PC-9 (cell line): ENCODE results near the gene OXGR1. TPM values are rescaled to one million over a fixed set of nuclear protein-coding genes. Genes with fewer than 3 reads are reported as not detected.

Experiments used
- BruUV-seq: library from RNA; stranded (reverse); fragments of 400-500 nt; replicated peaks from 2 replicates; lab custom pipeline; 2021; lab: Mats Ljungman, UMichigan
- CTCF ChIA-PET: fragments of 300-600 bp; sonication (Branson Sonifier 250); formaldehyde crosslinking; loops from one replicate; lab custom pipeline; 2022; ENCODE audit warnings: antibody characterized with exemption; lab: Charles Lee
- POLR2A ChIA-PET: fragments of 300-600 bp; sonication (Branson Sonifier 250); formaldehyde crosslinking; loops from one replicate; lab custom pipeline; 2022; ENCODE audit warnings: antibody characterized with exemption; ENCODE audit not compliant: unreplicated experiment; lab: Charles Lee
- DNase-seq, 2 experiments: peaks; one replicate each; pipeline versions ENCODE4 v3.0.0 to v3.0.0-alpha.2; 2015 to 2022; ENCODE audit warnings: mixed read lengths in 1 of 2
- H2AFZ ChIP-seq: fragments of 200-600 bp; sonication (generic); 2 replicates; pipeline ENCODE4 v1.8.1; 2017; ENCODE audit warnings: antibody characterized with exemption
- H3F3A ChIP-seq: fragments of 200-600 bp; sonication (generic); 2 replicates; pipeline ENCODE4 v1.8.1; 2017; ENCODE audit warnings: antibody characterized with exemption, mild to moderate bottlenecking, low read depth; ENCODE audit not compliant: insufficient read depth
- H3K27ac ChIP-seq: fragments of 200-600 bp; sonication (generic); 2 replicates; pipeline ENCODE4 v1.6.1; 2016; ENCODE audit warnings: mixed run types
- H3K27me3 ChIP-seq: fragments of 200-600 bp; sonication (generic); 2 replicates; pipeline ENCODE4 v1.6.1; 2016; ENCODE audit warnings: low read depth, mixed run types; ENCODE audit not compliant: insufficient read depth
- H3K36me3 ChIP-seq: fragments of 200-600 bp; sonication (generic); 2 replicates; pipeline ENCODE4 v1.6.1; 2016; ENCODE audit warnings: low read depth, mixed run types
- H3K4me1 ChIP-seq: fragments of 200-600 bp; sonication (generic); replicated peaks from 2 replicates; pipeline ENCODE4 v1.6.1; 2016; ENCODE audit warnings: mixed run types; ENCODE audit not compliant: insufficient read depth
- H3K4me2 ChIP-seq: fragments of 200-600 bp; sonication (generic); 2 replicates; pipeline ENCODE4 v1.6.1; 2017; ENCODE audit warnings: mixed run types
- H3K4me3 ChIP-seq: fragments of 200-600 bp; sonication (generic); 2 replicates; pipeline ENCODE4 v1.6.1; 2016; ENCODE audit warnings: mixed run types
- H3K79me2 ChIP-seq: fragments of 200-600 bp; sonication (generic); 2 replicates; pipeline ENCODE4 v1.6.1; 2017; ENCODE audit warnings: low read depth, mixed run types
- H3K9me2 ChIP-seq: fragments of 200-600 bp; sonication (generic); 2 replicates; pipeline ENCODE4 v1.8.1; 2017; ENCODE audit warnings: mild to moderate bottlenecking; ENCODE audit not compliant: insufficient read depth
- H3K9me3 ChIP-seq: fragments of 200-600 bp; sonication (generic); 2 replicates; pipeline ENCODE4 v1.8.1; 2016; ENCODE audit warnings: low read depth; ENCODE audit not compliant: insufficient read depth
- H4K20me1 ChIP-seq: fragments of 200-600 bp; sonication (generic); 2 replicates; pipeline ENCODE4 v1.8.1; 2017; ENCODE audit not compliant: insufficient read depth
- EZH2 ChIP-seq: fragments of 200-600 bp; sonication (generic); IDR thresholded peaks from 2 replicates; pipeline ENCODE4 v1.8.0; 2017; ENCODE audit warnings: antibody characterized with exemption, low read depth
- intact Hi-C: fragments of 100-400 bp; cut with micrococcal nuclease; formaldehyde crosslinking; loops from one replicate; pipeline ENCODE4 v1.10.0; 2022; ENCODE audit not compliant: unreplicated experiment
- total RNA-seq: library from RNA; stranded (reverse); gene quantifications from 2 replicates; pipeline ENCODE4 v1.2.3, GENCODE V29; 2021
- TF ChIP-seq, protein P1 (sequence below): fragments of 200-600 bp; sonication (generic); conservative IDR thresholded peaks from 2 replicates; pipeline ENCODE4 v1.6.1; 2017; ENCODE audit warnings: mixed run types, antibody characterized with exemption, mild to moderate bottlenecking, moderate library complexity

OXGR1 gene
- total RNA-seq, 1 experiment from 2014 or later, result not detected

DNA sequence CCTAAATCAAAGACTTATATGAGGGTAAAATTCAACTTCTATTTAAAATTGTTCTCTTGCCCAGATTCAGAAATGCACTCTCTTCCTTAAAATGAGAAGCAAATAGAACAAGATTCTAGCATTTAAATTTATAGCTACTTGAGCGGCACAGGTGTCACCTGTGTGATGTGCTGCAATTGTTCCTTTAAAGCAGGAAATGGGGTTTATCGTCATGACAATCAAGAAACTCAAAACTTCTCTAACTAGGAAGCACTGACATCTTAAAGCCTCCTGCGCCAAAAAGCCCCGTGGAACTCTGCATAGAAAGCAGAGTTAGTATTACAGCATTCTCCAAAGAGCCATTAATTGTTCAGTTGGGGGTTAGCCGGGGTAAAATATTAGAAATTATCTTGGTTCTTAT, 2.6 kb upstream of the OXGR1 start:
- H3K9me2 ChIP-seq, result no peaks in the 10 kb centered on the region
- ChIA-PET CTCF (no interaction called here), POLR2A (no interaction called here)
- no peaks in the 10 kb centered on the region for H3K4me1 ChIP-seq
- peaks cover 30% of the 10 kb centered on the region for H3K27me3 ChIP-seq
- no peak for TF ChIP-seq EZH2
- TF ChIP-seq, protein P1, sequence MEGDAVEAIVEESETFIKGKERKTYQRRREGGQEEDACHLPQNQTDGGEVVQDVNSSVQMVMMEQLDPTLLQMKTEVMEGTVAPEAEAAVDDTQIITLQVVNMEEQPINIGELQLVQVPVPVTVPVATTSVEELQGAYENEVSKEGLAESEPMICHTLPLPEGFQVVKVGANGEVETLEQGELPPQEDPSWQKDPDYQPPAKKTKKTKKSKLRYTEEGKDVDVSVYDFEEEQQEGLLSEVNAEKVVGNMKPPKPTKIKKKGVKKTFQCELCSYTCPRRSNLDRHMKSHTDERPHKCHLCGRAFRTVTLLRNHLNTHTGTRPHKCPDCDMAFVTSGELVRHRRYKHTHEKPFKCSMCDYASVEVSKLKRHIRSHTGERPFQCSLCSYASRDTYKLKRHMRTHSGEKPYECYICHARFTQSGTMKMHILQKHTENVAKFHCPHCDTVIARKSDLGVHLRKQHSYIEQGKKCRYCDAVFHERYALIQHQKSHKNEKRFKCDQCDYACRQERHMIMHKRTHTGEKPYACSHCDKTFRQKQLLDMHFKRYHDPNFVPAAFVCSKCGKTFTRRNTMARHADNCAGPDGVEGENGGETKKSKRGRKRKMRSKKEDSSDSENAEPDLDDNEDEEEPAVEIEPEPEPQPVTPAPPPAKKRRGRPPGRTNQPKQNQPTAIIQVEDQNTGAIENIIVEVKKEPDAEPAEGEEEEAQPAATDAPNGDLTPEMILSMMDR, result no peak
- H3K79me2 ChIP-seq, result no peaks in the 10 kb centered on the region
- BruUV-seq, result no TSS peak
- H4K20me1 ChIP-seq, result no peaks in the 10 kb centered on the region; the same call in 1 of the 2 replicates
- no peak for DNase-seq
- no peaks in the 10 kb centered on the region for H3K9me3 ChIP-seq
- no peak overlapping the region for H2AFZ ChIP-seq
- H3K27ac ChIP-seq, result no peak overlapping the region
- H3K4me2 ChIP-seq, result no peak overlapping the region
- no peaks in the 10 kb centered on the region for H3K36me3 ChIP-seq
- intact Hi-C loops, result no loop called here
- H3F3A ChIP-seq, result no peaks in the 10 kb centered on the region
- no peak overlapping the region for H3K4me3 ChIP-seq

- intact Hi-C loops, result no loop called here
- no TSS peak for BruUV-seq
- no peaks in the 10 kb centered on the region for H3K9me2 ChIP-seq
- H3K4me1 ChIP-seq, result no peaks in the 10 kb centered on the region
- H2AFZ ChIP-seq, result no peak overlapping the region
- ChIA-PET POLR2A (no interaction called here), CTCF (no interaction called here)
- H3K9me3 ChIP-seq, result no peaks in the 10 kb centered on the region
- H3K27me3 ChIP-seq, result peaks cover 30% of the 10 kb centered on the region
- no peaks in the 10 kb centered on the region for H3K36me3 ChIP-seq
- no peaks in the 10 kb centered on the region for H3K79me2 ChIP-seq
- H3F3A ChIP-seq, result no peaks in the 10 kb centered on the region
- no peak overlapping the region for H3K4me3 ChIP-seq
- no peak overlapping the region for H3K4me2 ChIP-seq
- no peak overlapping the region for H3K27ac ChIP-seq
- H4K20me1 ChIP-seq, result no peaks in the 10 kb centered on the region; the same call in 1 of the 2 replicates
- TF ChIP-seq, protein P1, result no peak
- TF ChIP-seq EZH2, result no peak
- DNase-seq, result no peak
These were observed 1.8 kb upstream of the OXGR1 start for GRCh38 chr13:96996107-96996506.

DNA sequence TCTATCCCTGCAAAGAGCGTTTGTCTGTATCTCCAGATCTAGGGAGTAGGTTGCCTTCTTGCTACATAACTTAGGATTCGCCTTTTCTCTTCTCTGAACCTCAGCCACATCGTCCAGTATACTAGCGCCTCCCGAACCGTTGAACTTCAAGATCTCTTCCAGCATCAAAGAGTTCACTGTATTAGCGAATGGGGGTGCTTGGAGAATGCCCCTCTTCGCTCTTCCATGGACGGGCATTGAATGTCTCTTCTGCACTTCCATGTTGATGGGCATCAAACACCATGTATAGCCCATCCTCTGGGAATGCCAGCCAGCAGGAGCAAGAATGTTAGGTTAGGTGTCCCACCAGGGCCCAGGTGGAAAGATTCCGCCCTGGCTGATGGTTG, 575 bp upstream of the OXGR1 start:
- ChIA-PET CTCF (no interaction called here), POLR2A (no interaction called here)
- H2AFZ ChIP-seq, result no peak overlapping the region
- BruUV-seq, result no TSS peak
- H3K4me2 ChIP-seq, result peak overlapping the region; percentile 55
- no peaks in the 10 kb centered on the region for H3K79me2 ChIP-seq
- no peaks in the 10 kb centered on the region for H3K4me1 ChIP-seq
- peaks cover 32% of the 10 kb centered on the region for H3K27me3 ChIP-seq
- no peaks in the 10 kb centered on the region; the same call in 1 of the 2 replicates for H4K20me1 ChIP-seq
- TF ChIP-seq, protein P1, result no peak
- TF ChIP-seq EZH2, result no peak
- peak overlapping the region; percentile 37; the same call in 1 of the 2 replicates for H3K4me3 ChIP-seq
- H3K9me3 ChIP-seq, result no peaks in the 10 kb centered on the region
- intact Hi-C loops, result no loop called here
- H3F3A ChIP-seq, result no peaks in the 10 kb centered on the region
- H3K27ac ChIP-seq, result no peak overlapping the region
- H3K36me3 ChIP-seq, result no peaks in the 10 kb centered on the region
- H3K9me2 ChIP-seq, result no peaks in the 10 kb centered on the region
- no peak for DNase-seq
